Neuron (in vitro differentiated cells): ENCODE results near the gene GDE1.

ENCODE experiments used
- H2AFZ ChIP-seq: one replicate; pipeline ENCODE4 v1.6.1; 2013; ENCODE audit warnings: low read depth, mild to moderate bottlenecking, inconsistent platforms, low read length, moderate library complexity
- H3K27me3 ChIP-seq: one replicate; pipeline ENCODE4 v1.6.1; 2013; ENCODE audit warnings: low read length; ENCODE audit not compliant: insufficient read depth
- H3K36me3 ChIP-seq: one replicate; pipeline ENCODE4 v1.6.1; 2013; ENCODE audit warnings: low read length; ENCODE audit not compliant: insufficient read depth
- H3K4me1 ChIP-seq: one replicate; pipeline ENCODE4 v1.6.1; 2013; ENCODE audit warnings: low read length; ENCODE audit not compliant: insufficient read depth
- H3K4me3 ChIP-seq: 2 replicates; pipeline ENCODE4 v1.5.1; 2013; ENCODE audit warnings: mild to moderate bottlenecking, low read length, moderate library complexity
- H3K9me3 ChIP-seq: one replicate; pipeline ENCODE4 v1.6.1; 2013; ENCODE audit warnings: low read length

Gene GDE1

DNA sequence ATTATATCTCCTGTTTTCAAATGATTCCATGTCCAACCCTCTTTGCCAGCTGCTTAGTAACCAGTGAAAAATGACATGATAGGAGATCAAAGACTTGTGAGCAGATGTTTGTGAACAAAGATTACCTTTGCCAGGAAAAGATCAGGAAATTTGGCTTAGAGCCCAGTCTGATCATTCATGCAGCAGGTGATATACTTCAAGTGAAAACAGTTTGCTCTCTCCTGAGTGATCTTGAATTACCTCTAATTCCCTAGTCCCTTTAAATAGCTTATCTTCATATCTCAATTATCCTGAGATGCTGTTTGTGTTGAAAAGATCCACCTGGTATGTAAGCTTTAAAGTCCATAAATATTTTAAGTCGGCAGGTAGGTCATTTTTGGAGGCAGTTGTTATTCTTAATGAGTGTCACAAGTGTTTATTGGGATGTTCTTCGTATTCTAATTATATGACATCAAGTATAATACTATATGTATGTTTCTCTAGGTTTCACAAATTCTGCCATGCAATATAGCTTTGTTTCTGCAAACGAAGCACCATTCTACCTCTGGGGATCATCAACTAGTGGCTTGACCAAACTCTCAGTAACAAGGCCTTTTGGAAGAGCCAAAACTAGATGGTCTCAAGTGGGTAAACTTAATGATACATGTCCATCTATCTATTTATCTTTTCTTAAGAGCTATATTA is 20.4 kb upstream of the GDE1 start:
- Histone ChIP-seq H2AFZ (no peak overlapping the region), H3K4me1 (no peaks in the 10 kb centered on the region), H3K4me3 (no peak overlapping the region), H3K9me3 (no peaks in the 10 kb centered on the region), H3K36me3 (peaks cover 81% of the 10 kb centered on the region), H3K27me3 (no peaks in the 10 kb centered on the region)

DNA sequence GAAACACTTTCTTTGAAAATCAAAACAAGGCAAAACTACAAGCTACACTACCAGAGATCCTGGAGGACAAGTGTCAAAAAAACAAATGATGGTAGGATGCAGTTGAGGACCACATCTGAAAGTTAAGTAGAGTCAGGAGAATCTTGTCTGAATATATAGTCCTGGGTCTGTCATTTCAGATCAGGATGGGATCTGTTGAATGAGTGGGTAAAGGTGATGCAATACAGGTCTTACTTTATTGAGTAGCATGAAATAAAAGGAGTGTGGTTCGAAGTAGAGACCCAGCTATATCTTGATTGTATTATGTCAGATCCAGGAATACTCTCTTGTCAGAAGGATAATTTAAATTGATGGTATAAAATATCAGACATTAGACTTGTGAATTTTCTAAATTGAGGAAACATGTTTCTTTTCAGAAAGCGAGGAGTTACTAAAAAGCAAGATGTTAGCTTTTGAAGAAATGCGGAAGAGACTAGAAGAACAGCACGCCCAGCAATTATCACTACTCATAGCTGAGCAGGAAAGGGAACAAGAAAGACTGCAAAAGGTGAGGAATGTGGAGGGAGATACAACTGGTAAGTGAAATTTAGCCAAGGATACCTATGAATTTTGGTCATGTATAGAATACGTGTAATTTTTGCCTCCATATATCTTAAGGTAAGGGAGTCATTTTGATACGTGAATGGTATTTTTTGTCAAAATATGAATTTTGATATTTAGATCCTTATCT is 18.5 kb upstream of the GDE1 start:
- no peaks in the 10 kb centered on the region for H3K4me1 ChIP-seq
- no peak overlapping the region for H3K4me3 ChIP-seq
- no peaks in the 10 kb centered on the region for H3K27me3 ChIP-seq
- H3K36me3 ChIP-seq, result peaks cover 82% of the 10 kb centered on the region
- H2AFZ ChIP-seq, result no peak overlapping the region
- H3K9me3 ChIP-seq, result no peaks in the 10 kb centered on the region

DNA sequence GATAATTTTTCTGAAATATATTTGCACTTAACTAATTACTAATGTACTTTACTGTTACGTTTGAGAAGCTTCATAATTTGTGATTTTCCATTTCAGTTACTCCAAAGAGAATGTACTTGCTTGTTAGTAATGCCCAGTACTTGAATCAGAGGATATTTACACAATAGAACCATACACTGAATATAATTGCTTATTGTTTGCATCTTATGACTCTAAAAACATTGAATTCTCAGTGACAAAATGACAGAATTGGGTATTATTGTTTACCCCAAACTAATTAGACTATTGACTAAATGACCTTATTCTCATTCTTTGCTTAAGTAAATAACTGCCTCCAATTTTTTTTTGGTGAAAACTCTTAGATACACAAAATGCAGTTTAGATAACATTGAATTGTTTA is 10.7 kb upstream of the GDE1 start:
- Histone ChIP-seq H3K4me3 (no peak overlapping the region), H3K36me3 (peaks cover 85% of the 10 kb centered on the region), H2AFZ (no peak overlapping the region), H3K27me3 (no peaks in the 10 kb centered on the region), H3K9me3 (no peaks in the 10 kb centered on the region), H3K4me1 (no peaks in the 10 kb centered on the region)

- H3K9me3 ChIP-seq, result no peaks in the 10 kb centered on the region
- H3K27me3 ChIP-seq, result no peaks in the 10 kb centered on the region
- peaks cover 22% of the 10 kb centered on the region for H3K4me1 ChIP-seq
- no peak overlapping the region for H3K4me3 ChIP-seq
- H3K36me3 ChIP-seq, result peaks cover 54% of the 10 kb centered on the region
- no peak overlapping the region for H2AFZ ChIP-seq
Measured at GRCh38 chr16:19528666-19529065, 6.8 kb upstream of the GDE1 start.

DNA sequence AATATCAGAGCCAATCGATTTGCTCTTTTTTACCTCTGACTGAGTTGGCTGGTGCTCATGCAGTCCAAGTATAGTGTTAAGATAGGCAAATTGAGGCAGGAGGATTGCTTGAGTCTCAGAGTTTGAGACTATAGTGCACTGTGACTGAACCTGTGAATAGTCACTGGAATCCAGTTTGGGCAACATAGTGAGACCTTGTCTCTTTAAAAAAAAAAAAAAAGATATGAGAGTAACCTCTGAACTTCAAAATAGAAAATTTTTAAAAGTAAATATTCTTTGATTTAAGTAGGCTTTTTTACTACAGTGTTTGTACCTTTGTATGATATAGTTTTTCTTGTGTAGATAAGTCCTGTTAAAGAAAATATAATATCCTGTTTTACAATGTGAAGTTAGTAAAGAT is 5.3 kb upstream of the GDE1 start:
- no peak overlapping the region for H3K4me3 ChIP-seq
- H3K4me1 ChIP-seq, result peaks cover 28% of the 10 kb centered on the region
- no peaks in the 10 kb centered on the region for H3K9me3 ChIP-seq

GRCh38 chr16:19525385-19525723 is 3.5 kb upstream of the GDE1 start:
- H3K36me3 ChIP-seq, result peaks cover 27% of the 10 kb centered on the region

More for the DNA sequence above, 5.3 kb upstream of the GDE1 start:
- Histone ChIP-seq H3K36me3 (peaks cover 39% of the 10 kb centered on the region), H3K27me3 (no peaks in the 10 kb centered on the region), H2AFZ (no peak overlapping the region)

GRCh38 chr16:19524616-19525384 is 2.9 kb upstream of the GDE1 start:
- Histone ChIP-seq H3K9me3 (no peaks in the 10 kb centered on the region), H3K4me1 (peaks cover 39% of the 10 kb centered on the region), H3K4me3 (peak overlapping the region; percentile 76), H3K27me3 (no peaks in the 10 kb centered on the region), H2AFZ (peak overlapping the region; percentile 46), H3K36me3 (peaks cover 21% of the 10 kb centered on the region)

More at GRCh38 chr16:19525385-19525723, 3.5 kb upstream of the GDE1 start:
- H3K4me1 ChIP-seq, result peaks cover 38% of the 10 kb centered on the region
- H3K27me3 ChIP-seq, result no peaks in the 10 kb centered on the region
- H3K4me3 ChIP-seq, result peak overlapping the region; percentile 76
- no peaks in the 10 kb centered on the region for H3K9me3 ChIP-seq
- H2AFZ ChIP-seq, result no peak overlapping the region

DNA sequence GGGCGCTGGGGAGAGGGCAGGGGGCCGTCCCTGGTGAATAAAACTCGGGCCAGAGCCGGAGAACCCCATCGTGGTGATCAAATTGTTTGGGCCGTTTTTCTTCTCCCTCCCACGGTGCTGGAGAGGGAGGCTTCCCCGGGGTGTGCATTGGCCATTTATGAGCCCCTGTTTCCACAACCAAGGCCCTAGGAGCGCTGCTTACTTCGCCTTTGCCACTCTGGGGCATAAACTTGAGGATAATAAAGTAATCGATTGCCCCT is 2.4 kb upstream of the GDE1 start:
- H3K36me3 ChIP-seq, result peaks cover 16% of the 10 kb centered on the region
- peak overlapping the region; percentile 46 for H2AFZ ChIP-seq
- no peaks in the 10 kb centered on the region for H3K9me3 ChIP-seq
- peaks cover 39% of the 10 kb centered on the region for H3K4me1 ChIP-seq
- H3K4me3 ChIP-seq, result peak overlapping the region; percentile 76
- no peaks in the 10 kb centered on the region for H3K27me3 ChIP-seq

- peak within 1 kb of the TSS; percentile 46 for H2AFZ ChIP-seq
Measured at GRCh38 chr16:19523559-19524355, 1.9 kb upstream of the GDE1 start, which contains the start of gene CCP110. TSS of gene CCP110 (plus strand) at chr16:19523942. CDS start at chr16:19527882, 3,940 bp downstream.

DNA sequence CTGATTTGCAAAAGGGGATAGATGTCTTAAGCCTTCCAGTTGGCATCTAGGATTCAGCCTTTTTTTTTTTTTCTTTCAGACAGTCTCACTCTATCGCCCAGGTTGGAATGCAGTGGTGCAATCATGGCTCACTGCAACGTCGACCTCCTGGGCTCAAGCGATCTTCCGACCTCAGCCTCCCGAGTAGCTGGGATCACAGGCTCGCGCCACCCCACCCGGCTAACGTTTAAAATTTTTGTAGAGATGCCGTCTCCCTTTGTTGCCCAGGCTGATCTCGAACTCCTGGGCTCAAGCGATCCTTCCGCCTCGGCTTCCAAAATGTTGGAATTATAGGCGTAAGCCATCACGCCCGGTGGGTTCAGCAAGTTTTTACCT is 1.3 kb upstream of the GDE1 start:
- Histone ChIP-seq H3K27me3 (no peaks in the 10 kb centered on the region), H2AFZ (no peak overlapping the region), H3K36me3 (peaks cover 5% of the 10 kb centered on the region), H3K4me1 (peaks cover 39% of the 10 kb centered on the region), H3K9me3 (no peaks in the 10 kb centered on the region), H3K4me3 (peak overlapping the region; percentile 76)

More at GRCh38 chr16:19523559-19524355, 1.9 kb upstream of the GDE1 start, which contains the start of gene CCP110:
- Histone ChIP-seq H3K27me3 (no peaks in the 10 kb centered on the region), H3K4me3 (peak within 1 kb of the TSS; percentile 76), H3K9me3 (no peaks in the 10 kb centered on the region), H3K4me1 (peaks cover 39% of the 10 kb centered on the region), H3K36me3 (peaks cover 11% of the 10 kb centered on the region)

DNA sequence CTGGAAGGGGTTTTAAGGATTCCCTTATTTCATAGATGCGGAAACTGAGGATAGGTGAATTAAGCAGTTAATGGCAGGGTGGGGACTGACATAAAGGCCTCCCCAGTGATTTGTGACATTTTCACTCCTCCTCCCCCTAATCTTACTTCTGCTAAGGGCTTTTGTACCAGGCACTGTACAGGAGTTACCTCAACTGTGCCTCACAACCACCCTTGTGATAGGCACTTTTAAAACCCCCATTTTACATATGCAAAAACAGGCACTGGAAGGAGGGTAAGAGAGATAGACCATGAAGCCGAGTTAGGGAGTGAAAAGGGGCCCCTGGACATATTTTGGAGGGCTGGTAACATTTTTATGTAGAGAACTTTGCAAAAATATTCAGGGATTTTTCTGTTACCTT is 862 bp upstream of the GDE1 start:
- H2AFZ ChIP-seq, result peak overlapping the region; percentile 94
- peak overlapping the region; percentile 74 for H3K4me3 ChIP-seq
- H3K27me3 ChIP-seq, result no peaks in the 10 kb centered on the region

DNA sequence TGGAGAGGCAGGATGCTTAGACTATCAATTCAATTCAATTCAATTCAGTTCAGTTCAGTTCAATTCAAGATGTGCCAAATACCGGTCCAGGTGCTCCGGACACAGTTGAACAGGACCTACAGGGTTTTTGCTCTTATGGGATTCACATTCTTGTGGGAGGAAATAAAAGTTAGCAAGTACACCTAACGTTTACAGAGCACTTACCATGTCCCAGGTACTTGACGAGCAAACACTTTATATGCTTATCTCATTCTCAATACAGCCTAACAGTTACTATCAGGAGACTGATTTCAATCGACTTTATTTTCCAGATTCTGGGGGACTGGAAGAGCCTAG is 467 bp upstream of the GDE1 start:
- H3K4me3 ChIP-seq, result peak overlapping the region; percentile 74
- no peaks in the 10 kb centered on the region for H3K9me3 ChIP-seq
- H3K4me1 ChIP-seq, result peaks cover 39% of the 10 kb centered on the region
- H2AFZ ChIP-seq, result peak overlapping the region; percentile 94
- no peaks in the 10 kb centered on the region for H3K27me3 ChIP-seq
- peaks cover under 1% of the 10 kb centered on the region for H3K36me3 ChIP-seq

More for the DNA sequence above, 862 bp upstream of the GDE1 start:
- H3K4me1 ChIP-seq, result peaks cover 39% of the 10 kb centered on the region
- H3K36me3 ChIP-seq, result peaks cover under 1% of the 10 kb centered on the region
- no peaks in the 10 kb centered on the region for H3K9me3 ChIP-seq
